SU-DHL-6 (cell line): ENCODE data around the gene ITGB2.

Source experiments
- H2AFZ ChIP-seq: fragments of 200-600 bp; sonication (generic); 2 replicates; pipeline ENCODE4 v1.6.1; 2014; ENCODE audit warnings: low read depth, mild to moderate bottlenecking, moderate library complexity, mixed read lengths, antibody characterized with exemption, low read length; ENCODE audit not compliant: severe bottlenecking
- H3F3A ChIP-seq: fragments of 200-600 bp; shearing (Covaris generic); 2 replicates; pipeline ENCODE4 v1.6.0; 2016; ENCODE audit warnings: antibody characterized with exemption, mild to moderate bottlenecking; ENCODE audit not compliant: insufficient read depth
- H3K27ac ChIP-seq: fragments of 200-600 bp; sonication (generic); 2 replicates; pipeline ENCODE4 v1.5.1; 2016; ENCODE audit warnings: low read depth, mild to moderate bottlenecking, low read length, moderate library complexity, mixed read lengths
- H3K27me3 ChIP-seq: fragments of 200-600 bp; sonication (generic), shearing (Covaris generic); 2 replicates; pipeline ENCODE4 v1.6.0; 2014; ENCODE audit warnings: mild to moderate bottlenecking, low read length
- H3K36me3 ChIP-seq: fragments of 200-600 bp; sonication (generic); 2 replicates; pipeline ENCODE4 v1.6.1; 2014; ENCODE audit warnings: mild to moderate bottlenecking, low read length, mixed read lengths
- H3K4me2 ChIP-seq: fragments of 300-600, 200-600 bp; shearing (Covaris generic), sonication (generic); 2 replicates; pipeline ENCODE4 v1.6.0; 2014; ENCODE audit warnings: low read length, low read depth, mild to moderate bottlenecking; ENCODE audit not compliant: poor library complexity, severe bottlenecking
- H3K4me3 ChIP-seq: fragments of 200-600 bp; sonication (generic); 2 replicates; pipeline ENCODE4 v1.5.1; 2014; ENCODE audit warnings: antibody characterized with exemption, low read length, mild to moderate bottlenecking, mixed read lengths; ENCODE audit not compliant: insufficient read depth, poor library complexity, severe bottlenecking
- H3K79me2 ChIP-seq: fragments of 200-600 bp; sonication (generic); 2 replicates; pipeline ENCODE4 v1.6.1; 2014; ENCODE audit warnings: mild to moderate bottlenecking, low read length, moderate library complexity; ENCODE audit not compliant: insufficient read depth
- H3K9ac ChIP-seq: fragments of 200-600 bp; sonication (generic); 2 replicates; pipeline ENCODE4 v1.7.0; 2014; ENCODE audit warnings: mild to moderate bottlenecking, low read length
- H3K9me2 ChIP-seq: fragments of 200-600 bp; sonication (generic); replicated peaks from 2 replicates; pipeline ENCODE4 v1.6.1; 2014; ENCODE audit warnings: low read length; ENCODE audit not compliant: insufficient read depth
- H3K9me3 ChIP-seq: fragments of 200-600 bp; sonication (generic); 2 replicates; pipeline ENCODE4 v1.6.1; 2014; ENCODE audit warnings: low read length, mixed read lengths; ENCODE audit not compliant: insufficient read depth
- H4K20me1 ChIP-seq: fragments of 200-600 bp; sonication (generic); 2 replicates; pipeline ENCODE4 v1.6.1; 2014; ENCODE audit warnings: low read depth, mild to moderate bottlenecking, antibody characterized with exemption, low read length, moderate library complexity, mixed read lengths
- CTCF ChIP-seq: fragments of 200-600 bp; sonication (generic); IDR thresholded peaks from one replicate; pipeline ENCODE4 v1.5.1; 2017; ENCODE audit warnings: antibody characterized with exemption, mild to moderate bottlenecking, low read length, moderate library complexity; ENCODE audit not compliant: insufficient read depth, poor library complexity, severe bottlenecking
- EZH2phosphoT487 ChIP-seq: fragments of 200-600 bp; sonication (generic), shearing (Covaris generic); conservative IDR thresholded peaks from 2 replicates; pipeline ENCODE4 v1.6.1; 2018; ENCODE audit warnings: mild to moderate bottlenecking, antibody characterized with exemption, low read length, moderate library complexity, mixed read lengths

The ITGB2 gene

DNA sequence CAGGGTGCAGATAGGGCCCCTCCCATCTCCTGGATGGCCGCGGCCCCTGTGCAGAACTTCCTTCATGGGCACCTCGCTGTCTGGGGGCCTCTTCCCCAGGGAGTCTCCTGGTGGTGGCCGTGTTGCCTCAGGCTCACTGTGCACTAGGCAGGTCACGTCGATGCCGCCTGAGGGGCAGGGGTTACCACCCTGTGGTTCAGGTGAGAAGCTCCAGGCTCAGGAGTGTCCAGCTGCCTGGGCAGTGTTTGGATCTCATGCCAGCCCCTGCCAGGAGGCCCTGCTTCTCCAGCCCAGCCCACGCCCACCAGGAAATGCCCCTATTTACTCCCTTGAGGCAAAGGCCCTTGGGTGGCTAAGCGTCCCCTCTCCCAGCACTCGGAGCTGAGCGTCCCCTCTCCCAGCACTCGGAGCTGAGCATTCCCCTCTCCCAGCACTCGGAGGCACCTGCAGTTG is 2.1 kb downstream of the ITGB2 start:
- Histone ChIP-seq H3F3A (no peaks in the 10 kb centered on the region), H3K4me2 (no peak overlapping the region), H4K20me1 (no peaks in the 10 kb centered on the region), H3K9me2 (no peaks in the 10 kb centered on the region), H3K27me3 (no peaks in the 10 kb centered on the region), H3K36me3 (no peaks in the 10 kb centered on the region), H2AFZ (no peak overlapping the region), H3K27ac (no peak overlapping the region), H3K79me2 (no peaks in the 10 kb centered on the region), H3K9ac (no peak overlapping the region), H3K4me3 (no peak overlapping the region), H3K9me3 (no peaks in the 10 kb centered on the region)
- TF ChIP-seq EZH2phosphoT487 (no peak), CTCF (no peak)

DNA sequence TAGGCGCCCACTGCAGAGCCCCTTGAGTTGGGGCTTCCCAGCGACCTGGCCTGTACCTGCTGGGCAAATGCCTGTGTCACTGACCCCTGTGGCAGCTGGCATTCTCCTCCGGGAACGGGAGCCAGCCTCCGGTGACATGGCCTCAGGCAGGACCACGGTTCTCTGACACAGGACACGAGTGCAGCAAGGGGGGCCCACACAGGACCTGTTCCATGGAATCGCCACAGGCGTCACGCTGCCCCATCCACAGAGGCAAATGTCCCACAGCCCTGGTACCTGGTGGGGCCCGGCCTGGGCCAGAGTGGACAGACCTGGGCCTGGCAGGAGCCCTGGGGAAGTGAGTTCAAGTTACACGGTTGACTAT is 2.6 kb downstream of the ITGB2 start:
- TF ChIP-seq CTCF: no peak
- TF ChIP-seq EZH2phosphoT487: no peak
- Histone ChIP-seq H3K27me3 (no peaks in the 10 kb centered on the region), H3K79me2 (no peaks in the 10 kb centered on the region)

DNA sequence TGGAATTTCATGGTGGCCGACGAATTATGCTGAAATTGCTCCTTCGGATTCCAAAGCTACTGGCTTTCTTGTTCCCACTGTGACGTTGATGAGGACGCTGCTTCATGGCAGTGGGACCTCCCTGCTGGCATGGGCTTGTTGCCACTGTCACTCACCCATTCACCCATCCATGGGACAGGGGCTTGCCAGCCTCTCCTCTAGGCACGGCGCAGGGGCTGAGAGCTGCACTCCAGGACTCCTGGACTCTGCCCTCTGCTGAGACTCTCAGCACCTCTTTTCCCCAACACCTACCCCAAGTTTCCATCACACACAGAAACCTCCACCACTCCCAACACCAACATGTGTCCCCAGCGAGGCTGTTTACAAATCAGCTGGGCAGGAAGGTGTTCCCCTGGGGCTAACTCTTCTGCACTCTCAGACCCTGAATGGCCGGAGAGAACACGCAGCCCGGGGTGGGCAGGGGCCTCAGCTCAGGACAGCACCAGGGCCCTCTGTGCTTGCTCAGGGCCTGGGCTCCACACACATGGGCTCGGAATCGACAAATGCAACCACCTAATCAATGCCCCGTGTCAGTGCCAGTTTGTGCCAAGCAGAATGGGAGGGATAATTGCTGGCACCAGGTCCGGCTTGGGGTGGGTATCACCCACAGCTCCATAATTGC is 3.1 kb downstream of the ITGB2 start:
- H3K79me2 ChIP-seq: no peaks in the 10 kb centered on the region
- no peaks in the 10 kb centered on the region for H3K36me3 ChIP-seq
- no peak for TF ChIP-seq CTCF
- no peak overlapping the region for H2AFZ ChIP-seq
- H4K20me1 ChIP-seq: no peaks in the 10 kb centered on the region
- H3K9me3 ChIP-seq: no peaks in the 10 kb centered on the region
- H3K9ac ChIP-seq: no peak overlapping the region
- H3F3A ChIP-seq: no peaks in the 10 kb centered on the region
- H3K4me2 ChIP-seq: no peak overlapping the region
- no peak overlapping the region for H3K4me3 ChIP-seq
- H3K27ac ChIP-seq: no peak overlapping the region
- no peaks in the 10 kb centered on the region for H3K9me2 ChIP-seq
- no peaks in the 10 kb centered on the region for H3K27me3 ChIP-seq

More for the DNA sequence above, 2.6 kb downstream of the ITGB2 start:
- H2AFZ ChIP-seq: no peak overlapping the region
- H3K9me2 ChIP-seq: no peaks in the 10 kb centered on the region
- H3F3A ChIP-seq: no peaks in the 10 kb centered on the region
- no peak overlapping the region for H3K27ac ChIP-seq
- H3K4me2 ChIP-seq: no peak overlapping the region
- H4K20me1 ChIP-seq: no peaks in the 10 kb centered on the region
- no peak overlapping the region for H3K4me3 ChIP-seq
- no peaks in the 10 kb centered on the region for H3K36me3 ChIP-seq
- no peaks in the 10 kb centered on the region for H3K9me3 ChIP-seq
- no peak overlapping the region for H3K9ac ChIP-seq
